Measurements from ENCODE around the gene PTPRN2.

- TF ChIP-seq GATA3 (IDR thresholded peaks at IDR 0.05; ENCODE audit: low read depth, low read length) (no peak), GATA2 (IDR thresholded peaks at IDR 0.05; ENCODE audit: low read depth, low read length) (no peak)
These were observed 829.0 kb downstream of the PTPRN2 start for GRCh38 chr7:157758468-157759245.

Measured in SH-SY5Y (cell line).